ENCODE measurements around the gene CORO6. TPM values are rescaled to one million over a fixed set of nuclear protein-coding genes. Genes with fewer than 3 reads are reported as not detected.
A peak's percentile ranks its signal among the peaks of the same experiment; 100 is the strongest.

The CORO6 gene
- total and polyA plus RNA-seq, 2 of the 4 experiments (the other 2 are of a cell fraction): 3.4 to 7.6 TPM

GRCh38 chr17:29586676-29587469, 35.8 kb downstream of the CORO6 start:
- no peak for DNase-seq
- Histone ChIP-seq H3K23ac (ENCODE audit: low read depth, low read length) (peak overlapping the region; percentile 72), H3K14ac (replicated peaks; ENCODE audit: low read depth, low read length) (peak overlapping the region; percentile 8; the same call in 1 of the 2 replicates), H3K27me3 (ENCODE audit: control insufficient read depth, insufficient read depth, low read length) (no peaks in the 10 kb centered on the region), H3K9ac (ENCODE audit: low read depth, low read length) (no peak overlapping the region), H4K91ac (ENCODE audit: insufficient read depth, low read depth, low read length) (no peak overlapping the region), H2AFZ (replicated peaks; ENCODE audit: low read length, poor library complexity) (no peak overlapping the region), H2AK9ac (replicated peaks; ENCODE audit: low read depth, low read length, poor library complexity) (peak overlapping the region; percentile 33), H3K9me3 (ENCODE audit: control insufficient read depth, insufficient read depth, low read length) (no peaks in the 10 kb centered on the region), H2BK20ac (ENCODE audit: low read depth, low read length) (no peak overlapping the region), H2AK5ac (ENCODE audit: low read depth, low read length) (peak overlapping the region; percentile 17; the same call in 1 of the 2 replicates), H3K36me3 (ENCODE audit: control insufficient read depth, insufficient read depth, low read length) (peaks cover 16% of the 10 kb centered on the region), H3K18ac (ENCODE audit: low read depth, low read length) (no peak overlapping the region), H3K9me1 (ENCODE audit: insufficient read depth, low read length) (peaks cover 26% of the 10 kb centered on the region), H3K4me3 (ENCODE audit: insufficient read depth, low read depth, low read length) (no peak overlapping the region), H3K27ac (ENCODE audit: insufficient read depth, low read length) (no peak overlapping the region), H4K5ac (ENCODE audit: low read depth, low read length) (no peak overlapping the region), H2BK120ac (ENCODE audit: low read depth, low read length) (no peak overlapping the region), H3K4me1 (ENCODE audit: control insufficient read depth, insufficient read depth, low read length) (peaks cover 41% of the 10 kb centered on the region), H4K8ac (ENCODE audit: low read depth in 2 of 2, low read length in 2 of 2) (no peak overlapping the region), H3K4me2 (ENCODE audit: low read depth, low read length) (peak overlapping the region; percentile 20; the same call in 1 of the 2 replicates), H2BK5ac (ENCODE audit: low read depth, low read length, poor library complexity, severe bottlenecking) (no peak overlapping the region), H2BK15ac (ENCODE audit: low read depth, low read length) (no peak overlapping the region), H3K56ac (ENCODE audit: extremely low read depth, insufficient read depth, low read length) (no peak overlapping the region), H3K4ac (ENCODE audit: low read depth, low read length) (peak overlapping the region; percentile 51; the same call in 1 of the 2 replicates), H3K79me1 (ENCODE audit: low read depth in 1 of 2, low read length in 2 of 2) (peaks cover 38 to 75% of the 10 kb centered on the region in 2 experiments), H4K20me1 (ENCODE audit: insufficient read depth, low read length) (peaks cover 58% of the 10 kb centered on the region)
- ChIA-PET POLR2A (ENCODE audit: unreplicated experiment) (interaction anchor here (0.6 kb wide), 1 partner anchor 13 kb away, joined by 3 read pairs; no protein-coding TSS in a partner anchor), CTCF (no interaction called here)
- intact Hi-C loops (cut with micrococcal nuclease) (no loop called here), in situ Hi-C loops (cut with MboI; ENCODE audit: low sequenced_read_pairs) (no loop called here), dilution Hi-C loops (cut with HindIII; ENCODE audit: low sequenced_read_pairs, unreplicated experiment) (no loop called here)
- WGBS, 2 experiments (ENCODE audit: extremely low coverage in 2 of 2, insufficient read length in 1 of 2): 100% methylated on average over 1 of the region's 9 CpGs; no CpG with 5 or more reads in 1 of the 2 experiments
- no peak for ATAC-seq (ENCODE audit: low read depth)
- BruUV-seq (replicated peaks): no TSS peak
- TF ChIP-seq FOS (IDR thresholded peaks at IDR 0.05; ENCODE audit: low read depth, low read length) (no peak), RAD21 (IDR thresholded peaks at IDR 0.05; ENCODE audit: low read length) (no peak), ELK1 (IDR thresholded peaks at IDR 0.05; ENCODE audit: borderline replicate concordance, low read depth, low read length) (no peak), MAFK (IDR thresholded peaks at IDR 0.05; ENCODE audit: low read depth, low read length) (no peak), RCOR1 (IDR thresholded peaks at IDR 0.05; ENCODE audit: insufficient replicate concordance, low read length) (no peak), MXI1 (IDR thresholded peaks at IDR 0.05; ENCODE audit: borderline replicate concordance, low read depth, low read length) (no peak), NFE2L2 (IDR thresholded peaks at IDR 0.05; ENCODE audit: low read depth, low read length) (no peak), BHLHE40 (IDR thresholded peaks at IDR 0.05; ENCODE audit: low read depth, low read length) (no peak), CHD1 (IDR thresholded peaks at IDR 0.05; ENCODE audit: low read depth, low read length) (no peak), MAZ (IDR thresholded peaks at IDR 0.05; ENCODE audit: borderline replicate concordance, low read depth, low read length) (no peak), CEBPB (IDR thresholded peaks at IDR 0.05; ENCODE audit: low read depth, low read length) (no peak), POLR2A (IDR thresholded peaks at IDR 0.05; ENCODE audit: low read depth, low read length) (no peak), CTCF (conservative IDR thresholded peaks at IDR 0.05; ENCODE audit: low read depth, low read length) (no peak), SMC3 (IDR thresholded peaks at IDR 0.05; ENCODE audit: low read depth, low read length) (no peak), USF2 (IDR thresholded peaks at IDR 0.05; ENCODE audit: low read depth, low read length) (no peak)
